Measurements from ENCODE around the gene ATP8B3.

The ATP8B3 gene

GRCh38 chr19:1756705-1757465, 55.2 kb downstream of the ATP8B3 start:
- H3K36me3 ChIP-seq (ENCODE audit: control insufficient read depth in 2 of 2, insufficient read depth in 1 of 2, low read length in 2 of 2): no peaks in the 10 kb centered on the region
- no peak overlapping the region for H3K4me3 ChIP-seq (ENCODE audit: low read depth, low read length)
- no peaks in the 10 kb centered on the region for H3K9me3 ChIP-seq (ENCODE audit: control insufficient read depth, insufficient read depth, low read depth, low read length)
- CTCF ChIA-PET: interaction anchor here (0.9 to 1.0 kb wide), 2 partner anchors 10 to 41 kb away, joined by 3 to 4 read pairs; no protein-coding TSS in a partner anchor
- POLR2A ChIA-PET: interaction anchor here (0.6 kb wide), 1 partner anchor 36 kb away, joined by 5 read pairs; no protein-coding TSS in a partner anchor
- H3K27ac ChIP-seq (ENCODE audit: extremely low read depth, low read depth, low read length): no peak overlapping the region
- H3K4me1 ChIP-seq (ENCODE audit: control insufficient read depth, insufficient read depth, low read length): no peaks in the 10 kb centered on the region; the same call in 1 of the 2 replicates
- TF ChIP-seq ZNF2 (tag by site-specific recombination; IDR thresholded peaks at IDR 0.05) (no peak), PATZ1 (tag by site-specific recombination; IDR thresholded peaks at IDR 0.05) (peak; percentile 24), ZNF558 (tag by site-specific recombination; IDR thresholded peaks at IDR 0.05) (no peak), PRDM4 (tag by site-specific recombination; IDR thresholded peaks at IDR 0.05) (peak; percentile 83), ZNF529 (tag by site-specific recombination; IDR thresholded peaks at IDR 0.05; ENCODE audit: insufficient replicate concordance) (no peak), ZNF350 (tag by site-specific recombination; IDR thresholded peaks at IDR 0.05) (no peak)

- Histone ChIP-seq H3K4me3 (ENCODE audit: low read depth, low read length) (no peak overlapping the region), H3K4me1 (ENCODE audit: control insufficient read depth, insufficient read depth, low read length) (no peaks in the 10 kb centered on the region; the same call in 1 of the 2 replicates), H3K9me3 (ENCODE audit: control insufficient read depth, insufficient read depth, low read depth, low read length) (no peaks in the 10 kb centered on the region), H3K36me3 (ENCODE audit: control insufficient read depth in 2 of 2, insufficient read depth in 1 of 2, low read length in 2 of 2) (no peaks in the 10 kb centered on the region), H3K27ac (ENCODE audit: extremely low read depth, low read depth, low read length) (no peak overlapping the region)
- ChIA-PET CTCF (interaction anchor here (0.9 to 1.0 kb wide), 2 partner anchors 11 to 42 kb away, joined by 3 to 4 read pairs; no protein-coding TSS in a partner anchor), POLR2A (interaction anchor here (0.6 to 1.8 kb wide), 2 partner anchors 9 to 36 kb away, joined by 5 to 8 read pairs; no protein-coding TSS in a partner anchor)
- TF ChIP-seq ZNF266 (tag by site-specific recombination; IDR thresholded peaks at IDR 0.05; ENCODE audit: low read depth) (no peak), PRDM4 (tag by site-specific recombination; IDR thresholded peaks at IDR 0.05) (no peak), ZNF596 (tag by site-specific recombination; IDR thresholded peaks at IDR 0.05) (no peak), ZNF362 (tag by site-specific recombination; IDR thresholded peaks at IDR 0.05) (0 out of 2 replicates have a peak, but pooled peaks have one; percentile 20), ZNF174 (tag by site-specific recombination; IDR thresholded peaks at IDR 0.05) (no peak)
Observed at GRCh38 chr19:1756264-1756663, 55.8 kb downstream of the ATP8B3 start.

Measured in HEK293 (cell line).